Omental fat pad (tissue), 4 donors: ENCODE measurements around the gene AMH. TPM values are rescaled to one million over a fixed set of nuclear protein-coding genes. Genes with fewer than 3 reads are reported as not detected.

Source experiments
- ATAC-seq: fragments of 150-250 bp; one replicate; pipeline ENCODE4 v1.9.1; 2016; ENCODE audit warnings: mild to moderate bottlenecking, moderate library complexity; ENCODE audit not compliant: low FRiP score
- DNase-seq: peaks from one replicate; pipeline ENCODE4 v3.0.0-alpha.2; 2019; ENCODE audit warnings: low spot score
- total RNA-seq, 4 donors: library from RNA; depleted of rRNA; stranded (reverse); fragments of >200 nt; gene quantifications; one replicate each; pipeline ENCODE4 v1.1.0, GENCODE V29; 2016
- TF ChIP-seq, protein P1 (sequence below), 3 donors: fragments of 450-650 bp; IDR thresholded peaks; one replicate each; pipeline ENCODE4 v1.5.1; 2016 to 2017; ENCODE audit warnings: antibody characterized with exemption in 3 of 3, mild to moderate bottlenecking in 3 of 3, moderate library complexity in 2 of 3

The AMH gene
- total RNA-seq, 4 donors from 2014 or later: 0.25 to 1.1 (median 0.72) TPM; not detected in 1

DNA sequence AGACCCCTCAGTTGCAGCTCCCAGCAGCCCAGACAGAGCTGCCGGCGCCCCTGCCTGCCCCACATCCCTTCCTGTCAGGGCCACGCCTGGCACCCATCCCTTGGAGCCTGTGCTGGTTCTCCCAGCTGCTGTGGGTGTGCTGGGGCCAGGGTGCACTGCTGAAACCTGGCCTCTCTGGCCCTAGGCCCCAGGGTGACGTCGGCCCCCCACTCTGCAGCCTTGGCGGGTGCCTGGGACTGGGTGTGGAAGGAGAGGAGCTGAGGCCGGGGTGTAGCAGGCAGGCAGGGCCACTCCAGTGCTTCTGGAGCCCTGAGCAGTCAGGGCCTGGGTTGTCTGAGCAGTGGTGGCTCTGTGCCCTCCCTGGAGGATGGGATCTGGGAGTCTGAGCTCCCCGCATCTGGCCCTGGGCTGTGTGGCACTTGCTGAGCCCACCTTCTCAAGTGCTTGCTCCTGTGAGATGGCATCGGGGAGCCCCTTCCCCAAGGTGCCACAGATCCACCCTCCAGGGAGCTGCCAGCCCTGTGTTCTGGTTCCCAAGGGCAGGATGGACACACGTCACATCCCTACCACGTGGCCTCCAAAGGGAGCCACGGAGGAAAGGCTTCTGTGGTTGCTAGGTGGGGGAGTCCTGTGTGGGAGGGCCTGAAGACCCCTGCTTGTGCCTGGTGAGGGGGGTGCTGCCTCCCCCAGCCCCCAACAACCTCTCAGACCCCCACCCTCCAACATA is 18.2 kb upstream of the AMH start:
- ATAC-seq: no peak
- TF ChIP-seq, protein P1, sequence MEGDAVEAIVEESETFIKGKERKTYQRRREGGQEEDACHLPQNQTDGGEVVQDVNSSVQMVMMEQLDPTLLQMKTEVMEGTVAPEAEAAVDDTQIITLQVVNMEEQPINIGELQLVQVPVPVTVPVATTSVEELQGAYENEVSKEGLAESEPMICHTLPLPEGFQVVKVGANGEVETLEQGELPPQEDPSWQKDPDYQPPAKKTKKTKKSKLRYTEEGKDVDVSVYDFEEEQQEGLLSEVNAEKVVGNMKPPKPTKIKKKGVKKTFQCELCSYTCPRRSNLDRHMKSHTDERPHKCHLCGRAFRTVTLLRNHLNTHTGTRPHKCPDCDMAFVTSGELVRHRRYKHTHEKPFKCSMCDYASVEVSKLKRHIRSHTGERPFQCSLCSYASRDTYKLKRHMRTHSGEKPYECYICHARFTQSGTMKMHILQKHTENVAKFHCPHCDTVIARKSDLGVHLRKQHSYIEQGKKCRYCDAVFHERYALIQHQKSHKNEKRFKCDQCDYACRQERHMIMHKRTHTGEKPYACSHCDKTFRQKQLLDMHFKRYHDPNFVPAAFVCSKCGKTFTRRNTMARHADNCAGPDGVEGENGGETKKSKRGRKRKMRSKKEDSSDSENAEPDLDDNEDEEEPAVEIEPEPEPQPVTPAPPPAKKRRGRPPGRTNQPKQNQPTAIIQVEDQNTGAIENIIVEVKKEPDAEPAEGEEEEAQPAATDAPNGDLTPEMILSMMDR (IDR thresholded peaks at IDR 0.05): no peak
- DNase-seq: no peak

DNA sequence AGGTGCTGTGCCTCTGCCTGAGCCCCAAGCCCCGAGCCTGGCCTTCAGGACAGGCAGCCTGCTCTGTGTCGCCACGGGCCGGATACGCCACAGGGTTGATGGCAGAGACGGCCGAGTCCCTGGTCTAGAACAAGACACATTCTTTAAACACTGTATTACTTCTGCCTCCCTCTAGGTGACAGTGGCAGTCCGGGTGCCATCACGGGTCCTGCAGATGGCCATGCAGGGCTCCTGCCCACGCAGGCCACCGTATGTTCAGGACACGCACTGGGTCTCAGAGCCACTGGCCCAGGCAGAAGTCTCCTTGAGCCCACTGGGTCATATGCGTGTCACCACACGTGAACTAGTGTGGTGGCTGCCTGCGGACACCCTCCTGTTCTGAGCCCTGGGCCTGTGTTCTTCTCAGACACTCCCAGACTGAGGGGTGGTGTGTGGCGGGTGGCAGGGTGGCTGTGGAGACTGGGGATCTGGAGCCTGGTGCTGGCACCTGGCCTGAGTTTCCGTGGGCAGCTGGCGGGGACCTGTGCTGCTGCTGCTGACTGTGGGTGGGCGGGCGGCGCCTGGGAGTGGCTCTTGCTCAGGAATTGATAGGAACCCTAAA is 17.4 kb upstream of the AMH start:
- ATAC-seq: no peak
- DNase-seq: no peak
- TF ChIP-seq, protein P1 (IDR thresholded peaks at IDR 0.05): no peak

DNA sequence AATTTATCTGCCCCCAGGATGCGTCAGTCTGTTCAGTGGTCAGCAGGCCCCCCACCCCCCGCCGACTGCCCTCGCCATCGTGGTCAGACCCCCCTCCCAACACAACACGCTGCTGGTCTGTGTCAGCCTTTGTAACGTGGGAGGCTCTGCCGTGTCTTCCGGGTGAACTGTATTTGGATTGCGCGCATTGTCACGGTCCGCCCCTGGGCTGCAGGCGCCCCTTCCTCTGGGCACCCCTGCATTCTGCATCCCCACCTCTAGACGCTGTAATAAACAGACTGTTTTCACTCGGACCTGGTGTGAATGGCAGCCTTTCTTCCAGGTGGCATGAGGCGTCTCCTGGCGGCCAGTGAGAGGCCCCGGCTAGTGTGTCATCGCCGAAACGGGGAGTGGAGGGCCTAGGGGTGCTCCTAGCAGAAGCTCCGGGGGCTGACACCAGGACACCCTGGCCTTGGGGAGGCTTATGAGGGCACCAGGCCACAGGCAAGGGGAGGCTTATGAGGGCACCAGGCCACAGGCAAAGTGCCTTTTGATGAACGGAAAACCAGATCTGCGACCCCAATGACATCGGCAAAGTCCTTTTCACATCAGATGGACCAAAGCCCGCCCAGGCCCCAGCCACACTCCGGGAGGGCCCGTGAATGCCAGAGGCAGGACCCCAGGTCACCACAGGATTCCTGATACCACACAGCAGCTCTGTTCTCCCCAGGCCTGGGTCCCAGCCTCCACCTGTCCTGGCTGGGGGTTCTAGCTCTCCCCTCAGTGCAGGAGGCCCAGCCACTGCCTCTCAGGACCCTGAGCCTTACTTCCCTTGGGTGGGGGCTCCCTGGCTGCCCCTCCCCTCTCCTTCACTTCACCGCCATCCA is 16.6 kb upstream of the AMH start:
- DNase-seq (no peak), ATAC-seq (no peak)
- TF ChIP-seq, protein P1 (IDR thresholded peaks at IDR 0.05): no peak

DNA sequence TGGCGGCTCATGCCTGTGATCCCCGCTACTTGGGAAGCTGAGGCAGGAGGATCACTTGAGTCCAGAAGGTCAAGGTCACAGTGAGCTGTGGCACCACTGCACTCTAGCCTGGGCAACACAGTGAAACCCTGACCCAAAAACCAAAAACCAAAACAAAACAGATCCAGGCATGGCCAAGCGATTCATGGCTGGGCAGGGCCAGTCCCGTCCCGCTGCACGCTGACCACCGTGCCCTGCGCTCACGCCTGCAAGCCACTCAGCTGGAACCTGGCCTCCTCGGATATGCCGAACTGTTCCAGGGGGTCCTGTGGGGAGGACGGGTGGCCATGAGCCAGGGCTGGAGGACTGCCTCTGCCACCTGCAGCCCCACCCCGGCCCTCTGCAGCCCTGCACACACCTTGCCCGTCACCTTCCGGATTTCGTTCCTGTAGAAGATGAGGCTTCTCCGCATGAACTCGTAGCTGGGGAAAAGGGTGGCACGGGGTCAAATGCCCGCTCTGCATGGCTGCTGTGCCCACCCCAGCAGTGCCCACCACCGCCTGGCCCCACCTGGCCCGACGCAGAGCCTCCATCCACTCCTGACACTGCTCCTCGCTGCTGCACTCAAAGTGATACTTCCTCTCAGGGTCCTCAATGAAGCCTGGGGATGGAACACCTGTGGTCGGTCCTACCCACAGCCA is 15.4 kb upstream of the AMH start:
- ATAC-seq (no peak), DNase-seq (no peak)
- TF ChIP-seq, protein P1 (IDR thresholded peaks at IDR 0.05): no peak

DNA sequence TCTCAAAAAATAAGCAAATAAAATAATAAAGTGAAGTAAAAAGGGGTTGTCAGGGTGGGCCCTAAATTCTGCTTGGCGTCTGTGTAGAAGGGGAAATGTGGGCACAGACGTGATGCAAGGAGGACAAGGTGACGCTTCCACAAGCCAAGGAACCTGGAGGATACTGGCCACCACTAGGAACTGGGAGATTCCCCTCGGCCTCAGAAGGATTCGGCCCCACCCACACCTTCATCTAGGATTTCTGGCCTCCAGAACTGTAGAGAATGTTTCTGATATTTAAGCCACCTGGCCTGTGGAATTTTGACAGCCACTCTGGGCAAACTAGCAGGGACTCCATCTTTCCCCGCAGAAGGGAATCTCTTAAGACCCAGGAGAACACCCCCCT is 14.1 kb upstream of the AMH start:
- ATAC-seq (no peak), DNase-seq (no peak)
- TF ChIP-seq, protein P1 (IDR thresholded peaks at IDR 0.05): no peak

DNA sequence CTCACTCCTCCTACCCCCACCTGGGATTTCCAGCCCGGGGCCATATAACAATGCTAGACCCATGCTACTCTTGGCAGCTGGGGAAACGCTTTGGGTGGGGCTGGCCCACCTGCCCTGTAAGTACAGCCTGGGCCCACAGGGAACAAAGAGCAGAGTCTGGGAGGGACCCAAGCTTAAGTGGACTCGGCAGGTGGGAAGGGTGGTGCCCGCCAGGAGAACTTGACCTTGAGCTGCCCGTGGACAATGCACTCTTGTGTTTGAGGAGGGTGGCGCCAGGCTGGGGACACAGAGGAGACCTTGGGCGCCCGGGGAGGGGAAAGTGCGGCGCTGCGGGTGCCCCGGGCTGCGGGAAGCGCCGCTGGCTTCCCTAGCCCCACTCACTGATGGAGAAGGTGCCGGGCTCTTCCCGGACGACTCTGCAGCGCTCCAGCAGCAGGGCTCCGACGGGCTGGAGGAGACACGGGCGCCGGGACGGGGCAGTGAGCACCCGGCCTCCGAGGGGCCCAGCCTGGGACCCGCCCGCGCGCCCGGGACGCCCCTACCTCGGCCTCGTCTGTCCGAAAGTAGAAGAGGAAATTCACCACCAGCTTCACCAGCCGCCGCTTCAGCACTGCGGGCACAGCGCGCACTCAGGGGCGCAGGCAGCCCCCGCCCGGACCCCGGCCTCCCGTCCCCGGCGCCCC is 13.6 kb upstream of the AMH start:
- TF ChIP-seq, protein P1 (IDR thresholded peaks at IDR 0.05): no peak
- DNase-seq (no peak), ATAC-seq (peak; percentile 1)
